Heart right ventricle (tissue), 16 donors: ENCODE measurements around the gene POLR2E. TPM values are rescaled to one million over a fixed set of nuclear protein-coding genes. Genes with fewer than 3 reads are reported as not detected.

Source experiments
- ATAC-seq, 8 donors: fragments of 200-7000 bp; cut with Tn5 transposase; one replicate each; pipeline ENCODE4 v1.9.1; 2020; ENCODE audit warnings: mild to moderate bottlenecking in 8 of 8, moderate library complexity in 8 of 8, moderate number of reproducible peaks in 1 of 8
- DNase-seq, 2 donors: peaks; one replicate each; pipeline ENCODE4 v3.0.0-alpha.2; 2020
- H3K27ac ChIP-seq, 10 donors: fragments of 200-600 bp; sonication (generic) in 2 of 10; one replicate each; pipeline versions ENCODE4 v1.5.0 to v1.8.0; 2020 to 2022; ENCODE audit warnings: mild to moderate bottlenecking in 3 of 10
- H3K27me3 ChIP-seq, 7 donors: fragments of 200-600 bp; one replicate each; pipeline ENCODE4 v1.8.0; 2021 to 2022; ENCODE audit warnings: mild to moderate bottlenecking in 2 of 7
- H3K36me3 ChIP-seq, 9 donors: fragments of 200-600 bp; sonication (generic) in 1 of 9; one replicate each; pipeline versions ENCODE4 v1.5.0 to v1.8.0; 2020 to 2022; ENCODE audit warnings: mild to moderate bottlenecking in 2 of 9
- H3K4me1 ChIP-seq, 9 donors: fragments of 200-600 bp; sonication (generic) in 1 of 9; one replicate each; pipeline versions ENCODE4 v1.5.0 to v1.8.0; 2020 to 2022; ENCODE audit warnings: mild to moderate bottlenecking in 4 of 9
- H3K4me3 ChIP-seq, 10 donors: fragments of 200-600 bp; sonication (generic) in 2 of 10; one replicate each; pipeline versions ENCODE4 v1.5.0 to v1.8.0; 2020 to 2022; ENCODE audit warnings: mild to moderate bottlenecking in 7 of 10, moderate library complexity in 2 of 10
- H3K9me3 ChIP-seq, 11 donors: fragments of 200-600 bp in 10 of 11; sonication (generic) in 2 of 11; one replicate each; pipeline versions ENCODE4 v1.5.0 to v1.8.0; 2013 to 2022; ENCODE audit warnings: mild to moderate bottlenecking in 2 of 11, control low read depth in 1 of 11, moderate library complexity in 1 of 11
- CTCF ChIP-seq, 9 donors: fragments of 200-600 bp; sonication (generic) in 2 of 9; IDR thresholded peaks; one replicate each; pipeline versions ENCODE4 v1.5.0 to v1.8.0; 2021 to 2022; ENCODE audit warnings: antibody characterized with exemption in 9 of 9, mild to moderate bottlenecking in 5 of 9, moderate library complexity in 1 of 9
- WGBS, 2 donors: extraction: QIAGEN DNeasy Blood & Tissue Kit; methylation state at CpG; one replicate each; pipeline ENCODE4 v1.1.7; 2013; ENCODE audit warnings: inconsistent platforms in 1 of 2; 5-methylcytosine and 5-hydroxymethylcytosine counted together
- intact Hi-C, 10 donors: fragments of 100-400 bp; cut with DNase I; formaldehyde crosslinking; loops; one replicate each; pipeline versions ENCODE4 v1.11.1 to v1.14.2; 2022
- polyA plus RNA-seq, 2 donors: library from polyadenylated mRNA; stranded (reverse); fragments of 200-250 nt; gene quantifications; one replicate each; pipeline ENCODE4 v1.2.3, GENCODE V29; 2013
- total RNA-seq, 10 donors: library from RNA; stranded (reverse); fragmentation: NEBNext Ultra II Directional in 3 of 10; extraction: Animal tissue kit (Norgen Biotek cat#: 25700) in 3 of 10; gene quantifications; one replicate each; pipeline versions ENCODE4 v1.2.1 to v1.2.4, GENCODE V29; 2021 to 2023
- donor health status: Arrhythmogenic right ventricular cardiomyopathy.
- donor health status: ischemic (EF 13 %, LVEDD 7.1; RV severe dilation, severe dysfunction).
- donor health status: healthy with polysubstance abuse.
- donor health status: DM: no; HTN: yes; CAD: no.
- donor health status: DM: no; HTN: no; CAD: no.
- donor health status: ischemic (EF 25% LVEDD 6.9; RV normal size, moderate dysfunction).
- donor health status: ischemic (EF 25% LVEDD 5.7; RV mildly dilated, moderate dysfunction).
- donor health status: healthy.
- donor health status: DM: yes; HTN: yes; CAD: no.
- donor health status: Ischemic cardiomyopathy.
- donor health status: ischemic (EF 35%, LVEDD 5.7; RV mildly dilated, moderate dysfunction).
- donor health status: nonischemic (EF 11% LVEDD 7.7; RV severe dilation, severe dysfunction).
- donor health status: DM: yes; HTN: yes; CAD: no.
- donor health status: PGD.
- donor health status: ischemic (EF 29% LVEDD 5.4; RV normal size, mild dysfunction).
- donor health status: nonischemic (EF 23%, LVEDD 6.1; RV moderate dilation, normal function).

The POLR2E gene
- total and polyA plus RNA-seq, 12 donors = 111 to 215 (median 134) TPM

DNA sequence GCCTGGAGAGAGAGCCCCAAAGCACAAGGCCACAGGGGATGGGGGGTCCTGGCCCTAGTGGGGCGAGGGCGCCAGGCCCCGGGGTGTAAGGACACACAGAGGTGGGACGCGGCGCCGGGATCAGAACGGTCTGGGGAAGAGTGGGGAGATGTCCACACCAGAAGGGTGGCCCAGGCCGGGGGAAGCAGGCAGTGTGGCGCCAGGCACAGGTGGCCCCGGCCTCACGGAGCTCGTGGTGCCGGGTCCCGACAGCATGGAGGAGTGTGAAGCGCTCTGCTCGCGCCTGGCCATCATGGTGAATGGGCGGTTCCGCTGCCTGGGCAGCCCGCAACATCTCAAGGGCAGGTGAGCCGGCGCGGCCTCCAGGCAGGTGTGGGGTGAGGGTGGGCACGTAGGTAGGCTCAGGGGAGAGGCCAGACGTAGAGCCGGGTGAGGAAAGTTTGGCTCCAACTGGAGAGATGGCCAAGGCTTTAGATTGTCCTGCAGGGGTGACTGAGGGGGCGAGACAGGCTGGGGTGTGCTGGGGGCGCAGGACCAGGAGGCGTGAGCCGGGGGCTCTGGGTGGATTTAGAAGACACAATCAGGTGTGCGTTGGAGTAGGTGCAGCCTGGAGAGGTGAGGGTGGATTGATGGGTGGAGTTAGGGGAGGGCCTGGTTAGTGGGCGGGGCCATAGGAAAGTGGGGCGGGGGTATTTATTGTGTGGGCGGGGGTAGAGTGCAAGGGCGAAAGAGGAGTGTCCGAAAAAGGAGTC is 31.1 kb downstream of the POLR2E start:
- Histone ChIP-seq H3K4me1 (peaks cover 11 to 39% (median 28%) of the 10 kb centered on the region in 9 donors), H3K27ac (no peak overlapping the region), H3K36me3 (peaks cover 0 to 4% (median 0%) of the 10 kb centered on the region in 9 donors), H3K9me3 (peaks cover 0 to 18% (median 0%) of the 10 kb centered on the region in 11 donors), H3K4me3 (no peak overlapping the region), H3K27me3 (peaks cover 18 to 55% (median 49%) of the 10 kb centered on the region in 7 donors)
- no peak for ATAC-seq
- TF ChIP-seq CTCF (IDR thresholded peaks at IDR 0.05) = no peak
- no peak for DNase-seq
- intact Hi-C loops = no loop called here
- WGBS, 2 donors = 69 to 84% methylated on average over 37 of the region's 37 CpGs

DNA sequence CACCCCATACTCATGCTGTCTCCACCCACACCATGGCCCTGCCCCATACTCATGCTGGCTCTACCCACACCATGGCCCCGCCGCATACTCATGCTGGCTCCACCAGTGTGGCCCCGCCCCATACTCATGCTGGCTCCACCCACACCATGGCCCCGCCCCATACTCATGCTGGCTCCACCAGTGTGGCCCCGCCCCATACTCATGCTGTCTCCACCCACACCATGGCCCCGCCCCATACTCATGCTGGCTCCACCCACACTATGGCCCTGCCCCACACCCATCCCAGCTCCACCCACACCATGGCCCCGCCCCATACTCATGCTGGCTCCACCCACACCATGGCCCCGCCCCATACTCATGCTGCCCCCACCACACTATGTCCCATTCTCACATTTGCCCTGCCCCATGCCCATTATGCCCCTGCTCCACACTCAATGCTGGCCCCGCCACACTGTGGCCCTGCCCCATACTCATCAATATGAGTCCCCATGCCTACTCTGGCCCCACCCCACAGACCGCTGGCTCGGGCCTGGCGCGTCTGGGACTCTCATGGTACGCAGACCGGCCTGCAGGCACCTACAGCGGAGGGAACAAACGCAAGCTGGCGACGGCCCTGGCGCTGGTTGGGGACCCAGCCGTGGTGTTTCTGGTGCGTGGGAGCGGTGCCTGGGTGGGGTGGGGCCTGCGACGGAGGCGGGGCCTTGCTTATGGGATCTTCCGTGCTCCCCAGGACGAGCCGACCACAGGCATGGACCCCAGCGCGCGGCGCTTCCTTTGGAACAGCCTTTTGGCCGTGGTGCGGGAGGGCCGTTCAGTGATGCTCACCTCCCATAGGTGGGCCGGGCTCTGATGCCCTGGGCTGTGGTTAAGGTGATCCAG is 31.9 kb downstream of the POLR2E start:
- no peak for ATAC-seq
- DNase-seq = no peak
- intact Hi-C loops = no loop called here

DNA sequence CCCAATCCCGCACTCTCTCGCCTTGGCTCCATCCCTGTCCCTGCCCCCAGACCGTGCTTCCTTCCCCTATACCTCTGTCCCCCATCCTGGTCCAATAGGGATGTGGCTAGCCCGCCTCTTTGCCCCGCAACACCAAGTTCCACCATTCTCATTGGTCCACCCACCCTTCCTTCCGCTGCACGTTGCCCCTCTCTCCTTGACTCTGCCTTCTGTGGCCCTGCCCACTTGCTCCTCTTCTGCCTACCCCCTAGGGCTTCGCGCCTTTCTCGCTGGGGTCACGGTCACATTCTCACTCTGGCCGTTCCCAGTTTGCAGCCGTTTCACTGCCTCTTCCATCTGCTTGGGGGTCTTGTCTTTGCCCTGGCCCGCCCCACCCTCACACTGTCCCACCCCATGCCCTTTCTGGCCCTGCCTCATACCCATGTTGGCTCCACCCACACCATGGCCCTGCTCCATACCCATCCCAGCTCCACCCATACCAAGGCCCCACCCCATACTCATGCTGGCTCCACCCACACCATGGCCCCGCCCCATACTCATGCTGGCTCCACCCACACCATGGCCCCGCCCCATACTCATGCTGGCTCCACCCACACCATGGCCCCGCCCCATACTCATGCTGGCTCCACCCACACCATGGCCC is 32.7 kb downstream of the POLR2E start:
- DNase-seq (no peak), ATAC-seq (no peak)
- H3K27ac ChIP-seq = no peak overlapping the region
- TF ChIP-seq CTCF (IDR thresholded peaks at IDR 0.05) = no peak
- WGBS, 2 donors = 77 to 93% methylated on average over 15 to 17 of the region's 17 CpGs
- H3K4me1 ChIP-seq = peaks cover 10 to 31% (median 24%) of the 10 kb centered on the region in 9 donors
- intact Hi-C loops = no loop called here
- peaks cover 0 to 20% (median 0%) of the 10 kb centered on the region in 9 donors for H3K36me3 ChIP-seq
- peaks cover 8 to 40% (median 33%) of the 10 kb centered on the region in 7 donors for H3K27me3 ChIP-seq
- peaks cover 0 to 33% (median 15%) of the 10 kb centered on the region in 11 donors for H3K9me3 ChIP-seq
- no peak overlapping the region for H3K4me3 ChIP-seq

More for the DNA sequence above, 31.9 kb downstream of the POLR2E start:
- H3K4me3 ChIP-seq = no peak overlapping the region
- peaks cover 11 to 37% (median 26%) of the 10 kb centered on the region in 9 donors for H3K4me1 ChIP-seq
- H3K36me3 ChIP-seq = peaks cover 0 to 12% (median 0%) of the 10 kb centered on the region in 9 donors
- peaks cover 0 to 26% (median 8%) of the 10 kb centered on the region in 11 donors for H3K9me3 ChIP-seq
- 71 to 93% methylated on average over 37 of the region's 37 CpGs for WGBS, 2 donors
- no peak overlapping the region for H3K27ac ChIP-seq
- no peak for TF ChIP-seq CTCF (IDR thresholded peaks at IDR 0.05)
- H3K27me3 ChIP-seq = peaks cover 16 to 46% (median 41%) of the 10 kb centered on the region in 7 donors

GRCh38 chr19:1061987-1062386 is 33.2 kb downstream of the POLR2E start:
- no peak for TF ChIP-seq CTCF (IDR thresholded peaks at IDR 0.05)
- Histone ChIP-seq H3K27me3 (peaks cover 3 to 35% (median 28%) of the 10 kb centered on the region in 7 donors), H3K9me3 (peaks cover 0 to 39% (median 20%) of the 10 kb centered on the region in 11 donors), H3K27ac (no peak overlapping the region), H3K4me1 (peaks cover 6 to 26% (median 19%) of the 10 kb centered on the region in 9 donors), H3K4me3 (no peak overlapping the region), H3K36me3 (peaks cover 0 to 25% (median 0%) of the 10 kb centered on the region in 9 donors)
- intact Hi-C loops = no loop called here
- no peak for ATAC-seq
- 82 to 94% methylated on average over 20 of the region's 20 CpGs for WGBS, 2 donors
- no peak for DNase-seq
